Kidney capillary endothelial cell (primary cell): ENCODE data around the gene RASSF5.

Source experiments
- DNase-seq: peaks from one replicate; pipeline ENCODE4 v3.0.0-alpha.2; 2018; ENCODE audit warnings: low spot score

RASSF5 gene

GRCh38 chr1:206507284-206508129 is at the start of gene RASSF5:
RASSF5 (plus strand) TSS chr1:206507531; CDS start chr1:206507603, 72 bp downstream.
- no peak for DNase-seq

GRCh38 chr1:206459703-206460102 is 47.6 kb upstream of the RASSF5 start:
- no peak for DNase-seq

- no peak for DNase-seq
Measured at GRCh38 chr1:206460836-206461426, 46.4 kb upstream of the RASSF5 start.

GRCh38 chr1:206461602-206462455 is 45.5 kb upstream of the RASSF5 start:
- DNase-seq, result peak; percentile 82

GRCh38 chr1:206463137-206463536 is 44.2 kb upstream of the RASSF5 start:
- DNase-seq, result no peak

- DNase-seq, result no peak
Measured at GRCh38 chr1:206463911-206464310, 43.4 kb upstream of the RASSF5 start.

GRCh38 chr1:206464456-206464964 is 42.8 kb upstream of the RASSF5 start:
- peak; percentile 51 for DNase-seq

- DNase-seq, result no peak
Measured at GRCh38 chr1:206465951-206466350, 41.4 kb upstream of the RASSF5 start.

- DNase-seq, result no peak
Measured at GRCh38 chr1:206466840-206467649, 40.3 kb upstream of the RASSF5 start.

- peak; percentile 77 for DNase-seq
Measured at GRCh38 chr1:206467915-206468314, 39.4 kb upstream of the RASSF5 start.

GRCh38 chr1:206468571-206468970 is 38.8 kb upstream of the RASSF5 start:
- no peak for DNase-seq

GRCh38 chr1:206469411-206469932 is 37.9 kb upstream of the RASSF5 start:
- DNase-seq, result no peak

- no peak for DNase-seq
Measured at GRCh38 chr1:206469933-206470691, 37.2 kb upstream of the RASSF5 start, which contains the start of gene IKBKE. IKBKE (plus strand) TSS chr1:206470476; CDS start chr1:206473228, 2,752 bp downstream.

- DNase-seq, result peak; percentile 93
Measured at GRCh38 chr1:206470692-206471414, 36.5 kb upstream of the RASSF5 start.

GRCh38 chr1:206471415-206471801 is 35.9 kb upstream of the RASSF5 start:
- no peak for DNase-seq

GRCh38 chr1:206472024-206472423 is 35.3 kb upstream of the RASSF5 start:
- no peak for DNase-seq

- DNase-seq, result no peak
Measured at GRCh38 chr1:206472454-206472853, 34.9 kb upstream of the RASSF5 start.

GRCh38 chr1:206472886-206473285 is 34.4 kb upstream of the RASSF5 start:
- DNase-seq, result no peak

- no peak for DNase-seq
Measured at GRCh38 chr1:206476058-206476457, 31.3 kb upstream of the RASSF5 start.

GRCh38 chr1:206476591-206476990 is 30.7 kb upstream of the RASSF5 start:
- DNase-seq, result no peak
